HepG2 (cell line): ENCODE measurements around the gene SMARCA4. TPM values are rescaled to one million over a fixed set of nuclear protein-coding genes. Genes with fewer than 3 reads are reported as not detected.
A peak's percentile ranks its signal among the peaks of the same experiment; 100 is the strongest.

ENCODE experiments used
- CSRNP2 ChIP-seq: sonication (generic); formaldehyde crosslinking; conservative IDR thresholded peaks from 2 replicates; pipeline ENCODE4 v1.8.0; 2022; ENCODE audit warnings: low read depth, missing genetic modification reagents
- HNF1B ChIP-seq: sonication (generic); formaldehyde crosslinking; IDR thresholded peaks from 2 replicates; pipeline ENCODE4 v1.5.1; 2020; ENCODE audit warnings: mild to moderate bottlenecking, moderate library complexity, missing genetic modification reagents
- HNRNPH1 ChIP-seq: fragments of 200-400 bp; formaldehyde crosslinking; optimal IDR thresholded peaks from 2 replicates; pipeline ENCODE3; 2017; ENCODE audit warnings: mild to moderate bottlenecking, low read depth, low read length
- KAT7 ChIP-seq: IDR thresholded peaks from 2 replicates; pipeline ENCODE4 v1.6.1; 2018; ENCODE audit warnings: borderline replicate concordance, missing compliant biosample characterization
- MAFK ChIP-seq, 2 experiments: IDR thresholded peaks in 1 of 2; conservative IDR thresholded peaks in 1 of 2; 2 replicates each; pipeline ENCODE4 v1.6.1; 2011; ENCODE audit warnings: improper control_type of control experiment in 2 of 2, low read length in 2 of 2
- MBD4 ChIP-seq: IDR thresholded peaks from 2 replicates; pipeline ENCODE4 v1.6.1; 2012; ENCODE audit warnings: low read length, inconsistent platforms, borderline replicate concordance
- MED13 ChIP-seq: sonication (generic); formaldehyde crosslinking; IDR thresholded peaks from 2 replicates; pipeline ENCODE4 v1.5.0; 2020; ENCODE audit warnings: missing genetic modification reagents
- NFYB ChIP-seq: sonication (generic); formaldehyde crosslinking; IDR thresholded peaks from 2 replicates; pipeline ENCODE4 v1.4.0; 2020; ENCODE audit warnings: missing genetic modification reagents
- NKX3-1 ChIP-seq: sonication (generic); formaldehyde crosslinking; IDR thresholded peaks from 2 replicates; pipeline ENCODE4 v1.5.0; 2020; ENCODE audit warnings: missing genetic modification reagents
- NONO ChIP-seq, 2 experiments: fragments of 450-650 bp in 1 of 2; sonication (generic) in 1 of 2; formaldehyde crosslinking in 1 of 2; IDR thresholded peaks in 1 of 2; conservative IDR thresholded peaks in 1 of 2; 2 replicates each; pipeline versions ENCODE4 v1.6.1 to v1.8.0; 2017 to 2022; ENCODE audit warnings: mild to moderate bottlenecking in 1 of 2, missing genetic modification reagents in 1 of 2, moderate library complexity in 1 of 2
- TIGD3 ChIP-seq: sonication (generic); formaldehyde crosslinking; IDR thresholded peaks from 2 replicates; pipeline ENCODE4 v1.5.1; 2020; ENCODE audit warnings: mild to moderate bottlenecking, missing genetic modification reagents, borderline replicate concordance
- ZNF407 ChIP-seq: sonication (generic); formaldehyde crosslinking; IDR thresholded peaks from one replicate; pipeline ENCODE4 v1.5.1; 2020; ENCODE audit warnings: mild to moderate bottlenecking, missing genetic modification reagents; ENCODE audit errors: not compliant biosample characterization
- ZNF616 ChIP-seq: sonication (generic); formaldehyde crosslinking; IDR thresholded peaks from 2 replicates; pipeline ENCODE4 v1.5.0; 2020; ENCODE audit warnings: low read depth, mild to moderate bottlenecking, missing genetic modification reagents
- ZNF772 ChIP-seq: sonication (generic); formaldehyde crosslinking; IDR thresholded peaks from 2 replicates; pipeline ENCODE4 v1.5.0; 2020; ENCODE audit warnings: mild to moderate bottlenecking, missing genetic modification reagents
- ZSCAN25 ChIP-seq: sonication (generic); formaldehyde crosslinking; IDR thresholded peaks from 2 replicates; pipeline ENCODE4 v1.8.0; 2022; ENCODE audit warnings: mild to moderate bottlenecking, missing genetic modification reagents
- polyA plus RNA-seq, 8 experiments: library from polyadenylated mRNA; depleted of rRNA in 3 of 8; stranded (reverse) in 7 of 8; unstranded in 1 of 8; fragments of >200 nt; fragmentation: Illumina TruSeq in 4 of 8; extraction: Trizol in 4 of 8; gene quantifications; 2 replicates each; pipeline versions ENCODE4 v1.2.1 to v1.2.3, GENCODE V29; 2011 to 2016; ENCODE audit warnings: low read depth in 4 of 8, missing spikeins in 1 of 8, mixed read lengths in 1 of 8; ENCODE audit not compliant: insufficient read depth in 1 of 8
- total RNA-seq, 5 experiments: library from RNA; depleted of rRNA; stranded (reverse); fragments of >200 nt; fragmentation: Illumina TruSeq; extraction: Trizol; gene quantifications; 2 replicates each; pipeline ENCODE4 v1.2.3, GENCODE V29; 2016; ENCODE audit warnings: low read depth in 1 of 5

Gene SMARCA4
- total and polyA plus RNA-seq, 2 of the 13 experiments (the other 11 are each of a cell fraction or from before 2014, with no cell fraction given), result 25.4 to 45.9 TPM

- TF ChIP-seq HNF1B (CRISPR knock-in tag), result no peak
- TF ChIP-seq KAT7 (CRISPR knock-in tag), result no peak
- TF ChIP-seq ZSCAN25 (CRISPR knock-in tag), result no peak
- no peak for TF ChIP-seq TIGD3
- 0 out of 2 replicates have a peak, but pooled peaks have one; percentile 14 for TF ChIP-seq NKX3-1 (CRISPR knock-in tag)
- TF ChIP-seq CSRNP2 (CRISPR knock-in tag), result no peak
- TF ChIP-seq NFYB (CRISPR knock-in tag), result no peak
- TF ChIP-seq ZNF407 (CRISPR knock-in tag), result no peak
- peak; percentile 92; the same call in 1 of the 2 replicates for TF ChIP-seq MBD4
- TF ChIP-seq MAFK (conservative IDR thresholded peaks at IDR 0.05 in 1 of 2, IDR thresholded peaks at IDR 0.05 in 1 of 2; ENCODE audit: low read length in 2 of 2), result no peak
- TF ChIP-seq ZNF772 (CRISPR knock-in tag), result no peak
- no peak for TF ChIP-seq NONO (IDR thresholded peaks at IDR 0.05)
- TF ChIP-seq NONO (CRISPR knock-in tag; conservative IDR thresholded peaks at IDR 0.05), result no peak
- no peak for TF ChIP-seq ZNF616
- TF ChIP-seq HNRNPH1, result no peak
- TF ChIP-seq MED13 (CRISPR knock-in tag), result no peak
Measured at GRCh38 chr19:11088506-11089253, 127.8 kb downstream of the SMARCA4 start (continued).
